ENCODE measurements around the gene MARK4. TPM values are rescaled to one million over a fixed set of nuclear protein-coding genes. Genes with fewer than 3 reads are reported as not detected.

Gene MARK4
- total and polyA plus RNA-seq, 4 donors = 3.5 to 11.1 (median 6.1) TPM

DNA sequence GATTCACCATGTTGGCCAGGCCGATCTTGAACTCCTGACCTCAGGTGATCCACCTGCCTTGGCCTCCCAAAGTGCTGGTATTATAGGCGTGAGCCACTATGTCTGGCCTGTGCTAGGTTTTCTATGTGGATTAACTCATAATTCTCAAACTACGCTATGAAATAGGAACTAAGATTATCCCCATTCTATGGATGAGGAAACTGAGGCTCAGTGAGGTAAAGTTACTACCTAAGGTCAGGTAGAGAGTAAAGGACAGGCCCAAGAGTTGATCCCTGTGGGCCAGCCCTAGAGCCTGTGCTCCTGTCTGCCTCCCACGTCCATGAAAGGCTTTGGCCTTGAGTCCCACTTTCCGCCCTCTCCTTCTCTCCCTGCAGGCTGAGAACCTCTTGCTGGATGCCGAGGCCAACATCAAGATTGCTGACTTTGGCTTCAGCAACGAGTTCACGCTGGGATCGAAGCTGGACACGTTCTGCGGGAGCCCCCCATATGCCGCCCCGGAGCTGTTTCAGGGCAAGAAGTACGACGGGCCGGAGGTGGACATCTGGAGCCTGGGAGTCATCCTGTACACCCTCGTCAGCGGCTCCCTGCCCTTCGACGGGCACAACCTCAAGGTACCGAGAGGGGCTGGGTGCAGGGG, 20.1 kb downstream of the MARK4 start:
- Histone ChIP-seq H3K4me1 (ENCODE audit: control insufficient read depth in 4 of 4, insufficient read depth in 4 of 4, low read length in 3 of 4) (peaks cover 8 to 47% (median 30%) of the 10 kb centered on the region in 4 donors), H3K27ac (ENCODE audit: low read depth in 1 of 2, low read length in 2 of 2) (no peak overlapping the region), H3K9ac (ENCODE audit: low read depth in 1 of 2, low read length in 2 of 2) (no peak overlapping the region), H3K4me3 (ENCODE audit: low read depth in 1 of 3, low read length in 3 of 3) (no peak overlapping the region), H3K27me3 (ENCODE audit: control insufficient read depth in 4 of 4, insufficient read depth in 4 of 4, low read length in 3 of 4) (no peaks in the 10 kb centered on the region), H3K36me3 (ENCODE audit: control insufficient read depth in 4 of 4, insufficient read depth in 3 of 4, low read depth in 1 of 4, low read length in 3 of 4) (peaks cover 0 to 21% (median 11%) of the 10 kb centered on the region in 4 donors), H3K9me3 (ENCODE audit: control insufficient read depth in 4 of 4, low read length in 3 of 4) (no peaks in the 10 kb centered on the region)
- WGBS = 92% methylated on average over 21 of the region's 21 CpGs
- DNase-seq (ENCODE audit: low spot score) = no peak
- TF ChIP-seq, protein P1, sequence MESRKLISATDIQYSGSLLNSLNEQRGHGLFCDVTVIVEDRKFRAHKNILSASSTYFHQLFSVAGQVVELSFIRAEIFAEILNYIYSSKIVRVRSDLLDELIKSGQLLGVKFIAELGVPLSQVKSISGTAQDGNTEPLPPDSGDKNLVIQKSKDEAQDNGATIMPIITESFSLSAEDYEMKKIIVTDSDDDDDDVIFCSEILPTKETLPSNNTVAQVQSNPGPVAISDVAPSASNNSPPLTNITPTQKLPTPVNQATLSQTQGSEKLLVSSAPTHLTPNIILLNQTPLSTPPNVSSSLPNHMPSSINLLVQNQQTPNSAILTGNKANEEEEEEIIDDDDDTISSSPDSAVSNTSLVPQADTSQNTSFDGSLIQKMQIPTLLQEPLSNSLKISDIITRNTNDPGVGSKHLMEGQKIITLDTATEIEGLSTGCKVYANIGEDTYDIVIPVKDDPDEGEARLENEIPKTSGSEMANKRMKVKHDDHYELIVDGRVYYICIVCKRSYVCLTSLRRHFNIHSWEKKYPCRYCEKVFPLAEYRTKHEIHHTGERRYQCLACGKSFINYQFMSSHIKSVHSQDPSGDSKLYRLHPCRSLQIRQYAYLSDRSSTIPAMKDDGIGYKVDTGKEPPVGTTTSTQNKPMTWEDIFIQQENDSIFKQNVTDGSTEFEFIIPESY (IDR thresholded peaks at IDR 0.05) = no peak
- TF ChIP-seq, protein P2, sequence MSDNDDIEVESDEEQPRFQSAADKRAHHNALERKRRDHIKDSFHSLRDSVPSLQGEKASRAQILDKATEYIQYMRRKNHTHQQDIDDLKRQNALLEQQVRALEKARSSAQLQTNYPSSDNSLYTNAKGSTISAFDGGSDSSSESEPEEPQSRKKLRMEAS (IDR thresholded peaks at IDR 0.05) = no peak
- TF ChIP-seq RXRA (IDR thresholded peaks at IDR 0.05) = no peak
- no peak for TF ChIP-seq SP1 (IDR thresholded peaks at IDR 0.05)
- no peak for TF ChIP-seq GABPA (IDR thresholded peaks at IDR 0.05 in 1 of 2, conservative IDR thresholded peaks at IDR 0.05 in 1 of 2)
- TF ChIP-seq NR2F2 (IDR thresholded peaks at IDR 0.05) = no peak
- TF ChIP-seq, protein P3, sequence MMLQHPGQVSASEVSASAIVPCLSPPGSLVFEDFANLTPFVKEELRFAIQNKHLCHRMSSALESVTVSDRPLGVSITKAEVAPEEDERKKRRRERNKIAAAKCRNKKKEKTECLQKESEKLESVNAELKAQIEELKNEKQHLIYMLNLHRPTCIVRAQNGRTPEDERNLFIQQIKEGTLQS (IDR thresholded peaks at IDR 0.05) = no peak
- TF ChIP-seq, protein P4, sequence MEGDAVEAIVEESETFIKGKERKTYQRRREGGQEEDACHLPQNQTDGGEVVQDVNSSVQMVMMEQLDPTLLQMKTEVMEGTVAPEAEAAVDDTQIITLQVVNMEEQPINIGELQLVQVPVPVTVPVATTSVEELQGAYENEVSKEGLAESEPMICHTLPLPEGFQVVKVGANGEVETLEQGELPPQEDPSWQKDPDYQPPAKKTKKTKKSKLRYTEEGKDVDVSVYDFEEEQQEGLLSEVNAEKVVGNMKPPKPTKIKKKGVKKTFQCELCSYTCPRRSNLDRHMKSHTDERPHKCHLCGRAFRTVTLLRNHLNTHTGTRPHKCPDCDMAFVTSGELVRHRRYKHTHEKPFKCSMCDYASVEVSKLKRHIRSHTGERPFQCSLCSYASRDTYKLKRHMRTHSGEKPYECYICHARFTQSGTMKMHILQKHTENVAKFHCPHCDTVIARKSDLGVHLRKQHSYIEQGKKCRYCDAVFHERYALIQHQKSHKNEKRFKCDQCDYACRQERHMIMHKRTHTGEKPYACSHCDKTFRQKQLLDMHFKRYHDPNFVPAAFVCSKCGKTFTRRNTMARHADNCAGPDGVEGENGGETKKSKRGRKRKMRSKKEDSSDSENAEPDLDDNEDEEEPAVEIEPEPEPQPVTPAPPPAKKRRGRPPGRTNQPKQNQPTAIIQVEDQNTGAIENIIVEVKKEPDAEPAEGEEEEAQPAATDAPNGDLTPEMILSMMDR (IDR thresholded peaks at IDR 0.05; ENCODE audit: low read depth, low read length, missing input control) = no peak
- no peak for TF ChIP-seq FOXA2 (IDR thresholded peaks at IDR 0.05)
- no peak for TF ChIP-seq JUND (IDR thresholded peaks at IDR 0.05)
- TF ChIP-seq HNF4G (IDR thresholded peaks at IDR 0.05) = no peak
- TF ChIP-seq EGR1 (IDR thresholded peaks at IDR 0.05; ENCODE audit: low read depth in 2 of 2) = no peak
- TF ChIP-seq, protein P5, sequence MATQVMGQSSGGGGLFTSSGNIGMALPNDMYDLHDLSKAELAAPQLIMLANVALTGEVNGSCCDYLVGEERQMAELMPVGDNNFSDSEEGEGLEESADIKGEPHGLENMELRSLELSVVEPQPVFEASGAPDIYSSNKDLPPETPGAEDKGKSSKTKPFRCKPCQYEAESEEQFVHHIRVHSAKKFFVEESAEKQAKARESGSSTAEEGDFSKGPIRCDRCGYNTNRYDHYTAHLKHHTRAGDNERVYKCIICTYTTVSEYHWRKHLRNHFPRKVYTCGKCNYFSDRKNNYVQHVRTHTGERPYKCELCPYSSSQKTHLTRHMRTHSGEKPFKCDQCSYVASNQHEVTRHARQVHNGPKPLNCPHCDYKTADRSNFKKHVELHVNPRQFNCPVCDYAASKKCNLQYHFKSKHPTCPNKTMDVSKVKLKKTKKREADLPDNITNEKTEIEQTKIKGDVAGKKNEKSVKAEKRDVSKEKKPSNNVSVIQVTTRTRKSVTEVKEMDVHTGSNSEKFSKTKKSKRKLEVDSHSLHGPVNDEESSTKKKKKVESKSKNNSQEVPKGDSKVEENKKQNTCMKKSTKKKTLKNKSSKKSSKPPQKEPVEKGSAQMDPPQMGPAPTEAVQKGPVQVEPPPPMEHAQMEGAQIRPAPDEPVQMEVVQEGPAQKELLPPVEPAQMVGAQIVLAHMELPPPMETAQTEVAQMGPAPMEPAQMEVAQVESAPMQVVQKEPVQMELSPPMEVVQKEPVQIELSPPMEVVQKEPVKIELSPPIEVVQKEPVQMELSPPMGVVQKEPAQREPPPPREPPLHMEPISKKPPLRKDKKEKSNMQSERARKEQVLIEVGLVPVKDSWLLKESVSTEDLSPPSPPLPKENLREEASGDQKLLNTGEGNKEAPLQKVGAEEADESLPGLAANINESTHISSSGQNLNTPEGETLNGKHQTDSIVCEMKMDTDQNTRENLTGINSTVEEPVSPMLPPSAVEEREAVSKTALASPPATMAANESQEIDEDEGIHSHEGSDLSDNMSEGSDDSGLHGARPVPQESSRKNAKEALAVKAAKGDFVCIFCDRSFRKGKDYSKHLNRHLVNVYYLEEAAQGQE (IDR thresholded peaks at IDR 0.05) = no peak

DNA sequence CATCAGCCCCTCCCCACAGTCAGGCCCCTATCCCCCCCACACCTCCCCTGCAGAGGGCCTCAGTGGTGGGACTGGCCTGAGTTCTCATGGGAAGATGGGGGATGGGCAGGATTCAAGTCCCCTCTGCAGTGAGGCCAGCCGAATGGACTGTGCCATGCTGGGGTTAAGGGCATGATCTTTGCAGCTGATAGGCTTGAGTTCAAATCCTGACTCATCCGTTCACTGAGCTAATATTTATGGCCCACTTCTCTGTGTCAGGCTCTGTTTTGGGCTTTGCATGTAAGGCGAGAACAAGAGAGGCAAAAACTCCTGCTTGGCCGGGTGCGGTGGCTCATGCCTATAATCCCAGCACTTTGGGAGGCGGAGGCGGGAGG, 20.7 kb downstream of the MARK4 start:
- H3K27ac ChIP-seq (ENCODE audit: low read depth in 1 of 2, low read length in 2 of 2) = no peak overlapping the region
- H3K27me3 ChIP-seq (ENCODE audit: control insufficient read depth in 4 of 4, insufficient read depth in 4 of 4, low read length in 3 of 4) = no peaks in the 10 kb centered on the region
- peaks cover 0 to 18% (median 9%) of the 10 kb centered on the region in 4 donors for H3K36me3 ChIP-seq (ENCODE audit: control insufficient read depth in 4 of 4, insufficient read depth in 3 of 4, low read depth in 1 of 4, low read length in 3 of 4)
- H3K9me3 ChIP-seq (ENCODE audit: control insufficient read depth in 4 of 4, low read length in 3 of 4) = no peaks in the 10 kb centered on the region
- DNase-seq (ENCODE audit: low spot score) = no peak
- H3K4me3 ChIP-seq (ENCODE audit: low read depth in 1 of 3, low read length in 3 of 3) = no peak overlapping the region
- TF ChIP-seq HNF4A (conservative IDR thresholded peaks at IDR 0.05) (peak; percentile 26 to 49), RXRA (IDR thresholded peaks at IDR 0.05) (peak; percentile 26 to 56), EGR1 (IDR thresholded peaks at IDR 0.05; ENCODE audit: low read depth in 2 of 2) (no peak), RAD21 (IDR thresholded peaks at IDR 0.05) (no peak)
- peaks cover 8 to 49% (median 31%) of the 10 kb centered on the region in 4 donors for H3K4me1 ChIP-seq (ENCODE audit: control insufficient read depth in 4 of 4, insufficient read depth in 4 of 4, low read length in 3 of 4)
- H3K9ac ChIP-seq (ENCODE audit: low read depth in 1 of 2, low read length in 2 of 2) = no peak overlapping the region
- 64% methylated on average over 7 of the region's 7 CpGs for WGBS

Measured in liver (tissue), 9 donors.